ENCODE measurements around the gene KDM4B. TPM values are rescaled to one million over a fixed set of nuclear protein-coding genes. Genes with fewer than 3 reads are reported as not detected.

The KDM4B gene
- total and polyA plus RNA-seq, 10 of the 15 experiments (the other 5 are each of a cell fraction or from before 2014, with no cell fraction given) = 0.47 to 49.6 (median 16.2) TPM

DNA sequence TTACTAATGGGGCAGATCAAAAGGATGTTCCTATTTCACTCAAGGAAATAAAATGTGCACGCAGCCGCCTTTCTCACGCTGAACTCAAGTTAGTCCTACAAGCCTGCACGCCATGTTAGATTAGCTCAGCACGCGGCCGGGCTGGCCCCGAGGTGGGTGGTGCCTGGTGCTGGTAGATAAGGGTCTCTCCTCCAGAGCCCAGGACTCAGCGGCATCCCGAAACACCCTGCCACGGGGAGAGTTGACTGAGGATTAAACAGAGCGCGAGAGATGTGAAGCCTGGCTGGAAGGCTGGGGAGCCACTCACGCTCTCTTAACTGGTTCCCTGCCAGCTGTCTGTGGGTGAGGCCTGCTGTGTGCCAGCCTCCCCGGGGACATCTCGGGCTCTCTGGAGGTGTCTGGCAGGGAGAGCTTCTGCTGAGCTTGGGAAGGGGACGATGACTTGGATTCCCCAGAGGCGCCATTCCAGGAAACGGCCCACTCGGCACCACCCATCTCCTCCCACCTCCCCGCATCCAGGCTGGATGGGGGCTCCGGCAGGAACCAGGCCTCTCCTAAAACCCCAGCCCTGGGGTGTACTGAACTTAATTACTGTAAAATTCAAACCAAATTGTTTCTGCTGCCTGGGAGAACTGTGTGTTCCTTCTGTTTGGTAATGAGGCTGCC is 122.2 kb downstream of the KDM4B start (continued):
- TF ChIP-seq, protein P1, sequence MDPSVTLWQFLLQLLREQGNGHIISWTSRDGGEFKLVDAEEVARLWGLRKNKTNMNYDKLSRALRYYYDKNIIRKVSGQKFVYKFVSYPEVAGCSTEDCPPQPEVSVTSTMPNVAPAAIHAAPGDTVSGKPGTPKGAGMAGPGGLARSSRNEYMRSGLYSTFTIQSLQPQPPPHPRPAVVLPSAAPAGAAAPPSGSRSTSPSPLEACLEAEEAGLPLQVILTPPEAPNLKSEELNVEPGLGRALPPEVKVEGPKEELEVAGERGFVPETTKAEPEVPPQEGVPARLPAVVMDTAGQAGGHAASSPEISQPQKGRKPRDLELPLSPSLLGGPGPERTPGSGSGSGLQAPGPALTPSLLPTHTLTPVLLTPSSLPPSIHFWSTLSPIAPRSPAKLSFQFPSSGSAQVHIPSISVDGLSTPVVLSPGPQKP (IDR thresholded peaks at IDR 0.05; ENCODE audit: low read depth, low read length) = no peak
- TF ChIP-seq, protein P2, sequence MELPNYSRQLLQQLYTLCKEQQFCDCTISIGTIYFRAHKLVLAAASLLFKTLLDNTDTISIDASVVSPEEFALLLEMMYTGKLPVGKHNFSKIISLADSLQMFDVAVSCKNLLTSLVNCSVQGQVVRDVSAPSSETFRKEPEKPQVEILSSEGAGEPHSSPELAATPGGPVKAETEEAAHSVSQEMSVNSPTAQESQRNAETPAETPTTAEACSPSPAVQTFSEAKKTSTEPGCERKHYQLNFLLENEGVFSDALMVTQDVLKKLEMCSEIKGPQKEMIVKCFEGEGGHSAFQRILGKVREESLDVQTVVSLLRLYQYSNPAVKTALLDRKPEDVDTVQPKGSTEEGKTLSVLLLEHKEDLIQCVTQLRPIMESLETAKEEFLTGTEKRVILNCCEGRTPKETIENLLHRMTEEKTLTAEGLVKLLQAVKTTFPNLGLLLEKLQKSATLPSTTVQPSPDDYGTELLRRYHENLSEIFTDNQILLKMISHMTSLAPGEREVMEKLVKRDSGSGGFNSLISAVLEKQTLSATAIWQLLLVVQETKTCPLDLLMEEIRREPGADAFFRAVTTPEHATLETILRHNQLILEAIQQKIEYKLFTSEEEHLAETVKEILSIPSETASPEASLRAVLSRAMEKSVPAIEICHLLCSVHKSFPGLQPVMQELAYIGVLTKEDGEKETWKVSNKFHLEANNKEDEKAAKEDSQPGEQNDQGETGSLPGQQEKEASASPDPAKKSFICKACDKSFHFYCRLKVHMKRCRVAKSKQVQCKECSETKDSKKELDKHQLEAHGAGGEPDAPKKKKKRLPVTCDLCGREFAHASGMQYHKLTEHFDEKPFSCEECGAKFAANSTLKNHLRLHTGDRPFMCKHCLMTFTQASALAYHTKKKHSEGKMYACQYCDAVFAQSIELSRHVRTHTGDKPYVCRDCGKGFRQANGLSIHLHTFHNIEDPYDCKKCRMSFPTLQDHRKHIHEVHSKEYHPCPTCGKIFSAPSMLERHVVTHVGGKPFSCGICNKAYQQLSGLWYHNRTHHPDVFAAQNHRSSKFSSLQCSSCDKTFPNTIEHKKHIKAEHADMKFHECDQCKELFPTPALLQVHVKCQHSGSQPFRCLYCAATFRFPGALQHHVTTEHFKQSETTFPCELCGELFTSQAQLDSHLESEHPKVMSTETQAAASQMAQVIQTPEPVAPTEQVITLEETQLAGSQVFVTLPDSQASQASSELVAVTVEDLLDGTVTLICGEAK (IDR thresholded peaks at IDR 0.05; ENCODE audit: borderline replicate concordance) = no peak
- no peak for TF ChIP-seq MEF2B (IDR thresholded peaks at IDR 0.05; ENCODE audit: partially characterized antibody, poor library complexity, severe bottlenecking)

- Histone ChIP-seq H3K27me3 (replicated peaks in 1 of 2; ENCODE audit: control insufficient read depth in 2 of 2, insufficient read depth in 2 of 2, low read length in 1 of 2) (no peaks in the 10 kb centered on the region), H3K36me3 (ENCODE audit: control insufficient read depth in 2 of 2, insufficient read depth in 2 of 2, low read length in 1 of 2) (peaks cover 1 to 10% of the 10 kb centered on the region in 2 experiments; a peak in 3 of 4 replicates), H3K27ac (ENCODE audit: control insufficient read depth, insufficient read depth) (no peak overlapping the region), H3K4me1 (ENCODE audit: control insufficient read depth, insufficient read depth, low read length) (no peaks in the 10 kb centered on the region), H3K4me2 (ENCODE audit: control insufficient read depth, insufficient read depth) (no peak overlapping the region), H3K9me3 (replicated peaks; ENCODE audit: control insufficient read depth, insufficient read depth, low read length) (peaks cover 5% of the 10 kb centered on the region; the same call in 1 of the 3 replicates), H2AFZ (ENCODE audit: control insufficient read depth, low read depth, low read length) (no peak overlapping the region), H4K20me1 (ENCODE audit: control insufficient read depth, insufficient read depth) (no peaks in the 10 kb centered on the region), H3K9ac (ENCODE audit: control insufficient read depth, insufficient read depth, low read length) (no peak overlapping the region), H3K4me3 (no peak overlapping the region), H3K79me2 (ENCODE audit: control insufficient read depth, insufficient read depth, low read length) (no peaks in the 10 kb centered on the region)
- ChIA-PET RAD21 (ENCODE audit: unreplicated experiment) (no interaction called here), CTCF (no interaction called here), SMC1A (ENCODE audit: uncharacterized antibody, unreplicated experiment) (no interaction called here), POLR2A (no interaction called here)
- FAIRE-seq = no peak
- 85% methylated on average over 22 of the region's 28 CpGs for WGBS (ENCODE audit: insufficient coverage, insufficient replicate concordance, low lambda C conversion rate, missing lambda C conversion rate)
- TF ChIP-seq, protein P2 (IDR thresholded peaks at IDR 0.05; ENCODE audit: borderline replicate concordance) = no peak
- TF ChIP-seq BACH1 (IDR thresholded peaks at IDR 0.05; ENCODE audit: borderline replicate concordance) = no peak
- DNase-seq (ENCODE audit: low read depth, low spot score) = no peak
- intact Hi-C loops (cut with micrococcal nuclease; ENCODE audit: unreplicated experiment) = no loop called here
- no TSS peak for BruUV-seq (replicated peaks)
- in situ Hi-C loops (cut with MboI) = no loop called here
- ATAC-seq = no peak
Observed at GRCh38 chr19:5091684-5092480, 123.0 kb downstream of the KDM4B start.

Measured in GM12878 (cell line).